Right lobe of liver (tissue), 6 donors: ENCODE data around the gene TMEM174. TPM values are rescaled to one million over a fixed set of nuclear protein-coding genes. Genes with fewer than 3 reads are reported as not detected.
A peak's percentile ranks its signal among the peaks of the same experiment; 100 is the strongest.

ENCODE experiments used
- ATAC-seq, 4 donors: fragments of 200-7000 bp; cut with Tn5 transposase; one replicate each; pipeline ENCODE4 v1.9.1; 2020; ENCODE audit warnings: mild to moderate bottlenecking in 4 of 4, moderate library complexity in 4 of 4
- DNase-seq, 3 donors: peaks; one replicate each; pipeline ENCODE4 v3.0.0-alpha.2; 2020
- H3K27ac ChIP-seq, 3 donors: fragments of 200-600 bp; one replicate each; pipeline ENCODE4 v1.8.0; 2022
- H3K27me3 ChIP-seq, 2 donors: fragments of 200-600 bp; one replicate each; pipeline ENCODE4 v1.8.0; 2022
- H3K36me3 ChIP-seq, 4 donors: fragments of 200-600 bp; sonication (generic) in 1 of 4; one replicate each; pipeline versions ENCODE4 v1.5.1 to v1.8.0; 2017 to 2022; ENCODE audit warnings: control low read depth in 1 of 4
- H3K4me1 ChIP-seq, 4 donors: fragments of 200-600 bp; sonication (generic) in 1 of 4; one replicate each; pipeline versions ENCODE4 v1.5.1 to v1.8.0; 2017 to 2022; ENCODE audit warnings: control low read depth in 1 of 4
- H3K4me3 ChIP-seq, 3 donors: fragments of 200-600 bp; one replicate each; pipeline ENCODE4 v1.8.0; 2022
- H3K9me3 ChIP-seq, 4 donors: fragments of 200-600 bp; sonication (generic) in 1 of 4; one replicate each; pipeline versions ENCODE4 v1.5.1 to v1.8.0; 2017 to 2022; ENCODE audit warnings: control low read depth in 1 of 4
- CTCF ChIP-seq, 4 donors: fragments of 200-600 bp in 3 of 4; fragments of 450-650 bp in 1 of 4; IDR thresholded peaks; one replicate each; pipeline versions ENCODE4 v1.5.1 to v1.8.0; 2016 to 2022; ENCODE audit warnings: antibody characterized with exemption in 4 of 4, mild to moderate bottlenecking in 2 of 4
- POLR2A ChIP-seq: fragments of 450-650 bp; IDR thresholded peaks from one replicate; pipeline ENCODE4 v1.6.1; 2017; ENCODE audit warnings: antibody characterized with exemption, mild to moderate bottlenecking
- WGBS: methylation state at CpG from one replicate; pipeline ENCODE4 v1.1.6; 2018; ENCODE audit warnings: low coverage, low lambda C conversion rate; ENCODE audit not compliant: insufficient coverage; ENCODE audit errors: missing lambda C conversion rate; 5-methylcytosine and 5-hydroxymethylcytosine counted together
- intact Hi-C, 2 donors: fragments of 100-400 bp; cut with DNase I; formaldehyde crosslinking; loops; one replicate each; pipeline versions ENCODE4 v1.11.2 to v1.14.1; 2022
- total RNA-seq, 6 experiments: library from RNA; depleted of rRNA in 2 of 6; stranded (reverse); fragments of >200 nt in 2 of 6; fragmentation: NEBNext Ultra II Directional in 3 of 6; extraction: Animal tissue kit (Norgen Biotek cat#: 25700) in 3 of 6; gene quantifications; one replicate each; pipeline versions ENCODE4 v1.1.0 to v1.2.4, GENCODE V29; 2016 to 2023
- donor health status: DM: no; HTN: yes; CAD: no.
- donor health status: DM: no; HTN: no; CAD: no.
- donor health status: DM: no; HTN: no; CAD: no.
- donor health status: DM: no; HTN: yes; CAD: no.
- donor health status: DM: no; HTN: yes; CAD: no.

Gene TMEM174
- total RNA-seq, 6 experiments from 2014 or later, result not detected

GRCh38 chr5:73135429-73136054 lies 37.5 kb upstream of the TMEM174 start:
- ATAC-seq (peak in 1 of 4 donors; percentile 29), DNase-seq (no peak)
- H3K36me3 ChIP-seq, result no peaks in the 10 kb centered on the region
- H3K9me3 ChIP-seq, result no peaks in the 10 kb centered on the region
- no peaks in the 10 kb centered on the region for H3K27me3 ChIP-seq
- no peak overlapping the region for H3K27ac ChIP-seq
- intact Hi-C loops, result no loop called here
- 32% methylated on average over 3 of the region's 6 CpGs for WGBS
- TF ChIP-seq CTCF (IDR thresholded peaks at IDR 0.05) (no peak), POLR2A (no peak)
- H3K4me1 ChIP-seq, result peaks cover 0 to 3% (median 0%) of the 10 kb centered on the region in 4 donors
- no peak overlapping the region for H3K4me3 ChIP-seq

GRCh38 chr5:73136055-73136562 lies 36.9 kb upstream of the TMEM174 start:
- TF ChIP-seq POLR2A (no peak), CTCF (IDR thresholded peaks at IDR 0.05) (no peak)
- Histone ChIP-seq H3K9me3 (no peaks in the 10 kb centered on the region), H3K36me3 (no peaks in the 10 kb centered on the region), H3K27ac (no peak overlapping the region), H3K4me1 (peaks cover 0 to 3% (median 0%) of the 10 kb centered on the region in 4 donors), H3K4me3 (no peak overlapping the region), H3K27me3 (no peaks in the 10 kb centered on the region)
- 30% methylated on average over 5 of the region's 15 CpGs for WGBS
- ATAC-seq (peak in 1 of 4 donors; percentile 12), DNase-seq (no peak)
- intact Hi-C loops, result no loop called here

GRCh38 chr5:73137563-73138530 lies 35.1 kb upstream of the TMEM174 start:
- no peaks in the 10 kb centered on the region for H3K4me1 ChIP-seq
- H3K9me3 ChIP-seq, result no peaks in the 10 kb centered on the region
- WGBS, result 87% methylated on average over 8 of the region's 10 CpGs
- peak in 2 of 4 donors; percentile 17 to 24 for ATAC-seq
- H3K27me3 ChIP-seq, result no peaks in the 10 kb centered on the region
- H3K27ac ChIP-seq, result no peak overlapping the region
- no peak for DNase-seq
- no peaks in the 10 kb centered on the region for H3K36me3 ChIP-seq
- H3K4me3 ChIP-seq, result no peak overlapping the region
- TF ChIP-seq CTCF (IDR thresholded peaks at IDR 0.05), result no peak
- TF ChIP-seq POLR2A, result no peak
- intact Hi-C loops, result no loop called here

GRCh38 chr5:73139485-73139884 lies 33.5 kb upstream of the TMEM174 start:
- no peak for TF ChIP-seq POLR2A
- 81% methylated on average over 3 of the region's 3 CpGs for WGBS
- H3K27ac ChIP-seq, result no peak overlapping the region
- no peaks in the 10 kb centered on the region for H3K4me1 ChIP-seq
- no peaks in the 10 kb centered on the region for H3K27me3 ChIP-seq
- H3K36me3 ChIP-seq, result no peaks in the 10 kb centered on the region
- ATAC-seq (no peak), DNase-seq (no peak)
- no peak overlapping the region for H3K4me3 ChIP-seq
- intact Hi-C loops, result no loop called here
- H3K9me3 ChIP-seq, result no peaks in the 10 kb centered on the region

GRCh38 chr5:73140801-73141200 lies 32.2 kb upstream of the TMEM174 start:
- WGBS, result 88% methylated on average over 1 of the region's 1 CpG

More at GRCh38 chr5:73140801-73141200, 32.2 kb upstream of the TMEM174 start:
- H3K27me3 ChIP-seq, result no peaks in the 10 kb centered on the region
- H3K36me3 ChIP-seq, result no peaks in the 10 kb centered on the region
- intact Hi-C loops, result no loop called here
- no peak for TF ChIP-seq CTCF (IDR thresholded peaks at IDR 0.05)
- TF ChIP-seq POLR2A, result no peak
- no peaks in the 10 kb centered on the region for H3K9me3 ChIP-seq
- no peak overlapping the region for H3K27ac ChIP-seq
- H3K4me3 ChIP-seq, result no peak overlapping the region
- DNase-seq (no peak), ATAC-seq (no peak)
- no peaks in the 10 kb centered on the region for H3K4me1 ChIP-seq
